ENCODE results near the gene CCDC82.

Gene CCDC82

GRCh38 chr11:96306071-96306470 is 83.6 kb downstream of the CCDC82 start:
- no peak for DNase-seq

DNA sequence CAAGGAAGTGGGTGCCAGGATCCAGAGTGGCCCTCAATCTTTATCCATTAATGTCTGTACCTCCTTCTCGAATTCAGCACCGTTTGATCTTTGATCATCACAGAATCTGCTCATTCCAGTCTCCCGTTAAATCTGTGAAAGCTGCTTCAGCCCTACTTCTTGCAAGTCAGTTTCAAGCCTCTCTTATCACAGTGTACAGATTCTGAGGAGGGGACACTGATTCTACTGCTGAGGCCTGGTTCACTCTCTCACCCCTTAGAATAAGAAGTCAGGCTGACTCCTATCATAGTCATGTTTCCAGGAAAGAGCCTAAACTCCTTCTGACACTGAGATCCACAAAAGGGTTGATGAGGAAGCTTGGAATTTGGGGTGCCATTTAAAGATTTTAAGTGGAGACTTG is 85.7 kb downstream of the CCDC82 start:
- DNase-seq: no peak

DNA sequence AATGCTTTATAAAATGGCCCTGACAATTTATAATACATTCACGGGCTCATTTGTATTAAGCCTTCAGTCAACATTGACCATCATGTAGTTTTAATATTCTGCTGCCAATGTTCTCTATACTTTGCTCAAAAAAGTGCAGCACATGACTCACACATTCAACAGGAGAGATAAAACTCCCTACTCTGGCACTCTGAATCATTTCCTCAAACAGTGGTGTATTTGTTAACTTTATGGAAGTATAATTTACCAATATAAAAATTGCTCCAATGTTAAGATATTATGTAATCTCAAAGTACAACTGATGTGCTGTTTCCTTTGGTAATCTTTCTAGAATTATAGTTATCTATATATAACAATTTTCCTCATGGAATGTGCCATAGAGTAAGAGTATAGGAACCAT is 86.6 kb downstream of the CCDC82 start:
- no peak for DNase-seq
